Limb (tissue), 2 donors: ENCODE data around the gene GNE.

ENCODE experiments used
- DNase-seq, 2 donors: peaks; one replicate each; pipeline ENCODE4 v3.0.0-alpha.2; 2016; ENCODE audit errors: extremely low spot score in 2 of 2

Gene GNE

DNA sequence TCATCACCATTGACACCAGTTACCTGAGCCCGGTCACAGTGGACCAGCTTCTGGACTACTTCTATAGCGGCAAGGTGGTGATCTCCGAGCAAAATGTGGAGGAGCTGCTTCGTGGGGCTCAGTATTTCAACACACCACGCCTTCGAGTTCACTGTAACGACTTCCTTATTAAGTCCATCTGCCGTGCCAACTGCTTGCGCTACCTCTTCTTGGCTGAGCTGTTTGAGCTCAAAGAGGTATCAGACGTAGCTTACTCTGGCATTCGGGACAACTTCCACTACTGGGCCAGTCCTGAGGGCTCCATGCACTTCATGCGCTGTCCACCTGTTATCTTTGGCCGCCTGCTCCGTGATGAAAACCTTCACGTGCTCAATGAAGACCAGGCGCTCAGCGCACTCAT lies 88.5 kb downstream of the GNE start:
- DNase-seq, result no peak

DNA sequence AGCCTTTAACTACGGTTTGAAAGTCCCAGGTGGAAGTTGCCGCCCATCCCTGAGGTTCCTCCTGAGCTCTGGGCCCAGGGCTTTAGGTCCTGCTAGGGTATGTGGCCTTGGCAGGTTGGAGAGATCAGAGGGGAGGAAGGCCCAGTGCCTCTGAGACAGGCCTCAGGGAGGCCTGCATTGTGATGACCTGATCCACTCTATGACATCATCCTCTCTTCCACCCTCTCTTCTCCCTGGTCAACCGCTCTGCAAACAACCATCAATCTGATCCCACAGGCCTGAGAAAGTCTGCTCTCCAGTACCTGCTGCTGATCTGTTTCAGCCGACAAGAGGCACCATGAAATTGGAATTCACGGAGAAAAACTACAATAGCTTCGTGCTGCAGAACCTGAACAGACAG lies 89.1 kb downstream of the GNE start, which contains the start of gene CCIN:
CCIN (plus strand) TSS at position 223 of the 400 bp plus-strand sequence; CDS start at position 338, 115 bp downstream.
- DNase-seq, result no peak

- peak; percentile 79 to 92 for DNase-seq
Measured at GRCh38 chr9:36166168-36166927, 91.9 kb downstream of the GNE start.

DNA sequence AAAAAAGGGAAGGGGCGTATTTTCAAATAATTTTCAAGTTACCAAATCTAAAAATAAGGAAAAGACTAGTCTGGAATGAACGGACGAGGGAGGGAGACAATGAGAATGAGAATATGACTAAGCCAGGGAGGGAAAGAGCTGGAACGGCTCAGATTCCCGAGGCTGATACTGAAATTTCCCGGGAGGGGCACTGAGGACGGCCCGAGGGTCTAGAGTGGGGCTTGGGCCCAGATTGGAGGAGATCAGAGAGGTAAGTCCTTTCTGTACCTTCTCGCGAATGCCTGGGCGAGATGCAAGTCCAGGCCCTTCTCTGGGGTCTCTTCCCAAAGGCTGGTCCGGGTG lies 92.5 kb downstream of the GNE start:
- DNase-seq, result peak in 1 of 2 donors; percentile 53

DNA sequence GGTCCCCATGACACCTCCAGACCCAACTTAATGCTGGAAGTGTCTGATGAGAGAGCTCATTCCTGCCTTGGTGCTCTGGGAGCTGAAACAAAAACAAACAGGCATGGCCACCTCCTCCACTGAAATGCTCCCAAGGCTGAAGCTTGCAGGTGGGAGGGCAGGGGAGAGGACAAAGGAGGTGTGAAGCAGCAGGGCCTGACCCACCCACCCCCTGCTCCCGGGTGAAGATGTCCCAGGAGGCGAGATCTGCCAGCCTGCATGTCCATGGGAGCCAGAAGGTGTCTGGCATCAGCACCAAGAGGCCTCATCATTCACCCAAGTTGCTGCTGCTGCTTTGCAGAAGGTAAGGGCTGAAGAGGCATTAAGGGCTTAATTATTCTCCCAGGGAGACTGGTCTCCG lies 93.3 kb downstream of the GNE start:
- no peak for DNase-seq
